Esophagus squamous epithelium (tissue), 5 donors: Measurements from ENCODE around the gene EBPL. TPM values are rescaled to one million over a fixed set of nuclear protein-coding genes. Genes with fewer than 3 reads are reported as not detected.

Experiments
- DNase-seq: peaks from one replicate; lab custom pipeline; 2025; lab: John Stamatoyannopoulos, UW
- H3K27ac ChIP-seq, 4 donors: fragments of 200-600 bp; sonication (generic); one replicate each; pipeline ENCODE4 v1.5.1; 2016 to 2019; ENCODE audit warnings: mild to moderate bottlenecking in 1 of 4
- H3K27me3 ChIP-seq, 4 donors: fragments of 200-600 bp; sonication (generic); 1 replicate in 3 of 4; 2 replicates in 1 of 4; pipeline versions ENCODE4 v1.5.1 to v1.6.0; 2017 to 2021; ENCODE audit warnings: antibody characterized with exemption in 1 of 4
- H3K36me3 ChIP-seq, 3 donors: fragments of 200-600 bp; sonication (generic); one replicate each; pipeline ENCODE4 v1.5.1; 2016 to 2019
- H3K4me1 ChIP-seq, 3 donors: fragments of 200-600 bp; sonication (generic); one replicate each; pipeline ENCODE4 v1.5.1; 2017 to 2019
- H3K4me3 ChIP-seq, 4 donors: fragments of 200-600 bp; sonication (generic); 1 replicate in 3 of 4; 2 replicates in 1 of 4; pipeline ENCODE4 v1.5.1; 2016 to 2019; ENCODE audit warnings: mild to moderate bottlenecking in 2 of 4, moderate library complexity in 1 of 4
- H3K9me3 ChIP-seq, 3 donors: fragments of 200-600 bp; sonication (generic); one replicate each; pipeline ENCODE4 v1.5.1; 2016 to 2019
- POLR2A ChIP-seq, 4 donors: fragments of 450-650 bp; IDR thresholded peaks; one replicate each; pipeline ENCODE4 v1.6.1; 2017; ENCODE audit warnings: antibody characterized with exemption in 4 of 4, mild to moderate bottlenecking in 4 of 4, moderate library complexity in 3 of 4
- WGBS, 2 donors: methylation state at CpG; one replicate each; pipeline ENCODE4 v1.1.5; 2018; 5-methylcytosine and 5-hydroxymethylcytosine counted together
- intact Hi-C: fragments of 100-400 bp; cut with DNase I; formaldehyde crosslinking; loops from one replicate; pipeline ENCODE4 v1.15.0; 2022
- total RNA-seq, 4 donors: library from RNA; depleted of rRNA; stranded (reverse); fragments of >200 nt; gene quantifications; one replicate each; pipeline ENCODE4 v1.1.0, GENCODE V29; 2016
- TF ChIP-seq, protein P1 (sequence below), 6 experiments: fragments of 450-650 bp in 4 of 6; fragments of 200-600 bp in 2 of 6; sonication (generic) in 2 of 6; IDR thresholded peaks; one replicate each; pipeline ENCODE4 v1.5.1; 2016 to 2019; ENCODE audit warnings: antibody characterized with exemption in 6 of 6, mild to moderate bottlenecking in 4 of 6, moderate library complexity in 4 of 6
- donor health status: DM: yes; HTN: yes; CAD: no.

The EBPL gene
- total RNA-seq, 4 donors from 2014 or later: 117 to 146 (median 127) TPM

DNA sequence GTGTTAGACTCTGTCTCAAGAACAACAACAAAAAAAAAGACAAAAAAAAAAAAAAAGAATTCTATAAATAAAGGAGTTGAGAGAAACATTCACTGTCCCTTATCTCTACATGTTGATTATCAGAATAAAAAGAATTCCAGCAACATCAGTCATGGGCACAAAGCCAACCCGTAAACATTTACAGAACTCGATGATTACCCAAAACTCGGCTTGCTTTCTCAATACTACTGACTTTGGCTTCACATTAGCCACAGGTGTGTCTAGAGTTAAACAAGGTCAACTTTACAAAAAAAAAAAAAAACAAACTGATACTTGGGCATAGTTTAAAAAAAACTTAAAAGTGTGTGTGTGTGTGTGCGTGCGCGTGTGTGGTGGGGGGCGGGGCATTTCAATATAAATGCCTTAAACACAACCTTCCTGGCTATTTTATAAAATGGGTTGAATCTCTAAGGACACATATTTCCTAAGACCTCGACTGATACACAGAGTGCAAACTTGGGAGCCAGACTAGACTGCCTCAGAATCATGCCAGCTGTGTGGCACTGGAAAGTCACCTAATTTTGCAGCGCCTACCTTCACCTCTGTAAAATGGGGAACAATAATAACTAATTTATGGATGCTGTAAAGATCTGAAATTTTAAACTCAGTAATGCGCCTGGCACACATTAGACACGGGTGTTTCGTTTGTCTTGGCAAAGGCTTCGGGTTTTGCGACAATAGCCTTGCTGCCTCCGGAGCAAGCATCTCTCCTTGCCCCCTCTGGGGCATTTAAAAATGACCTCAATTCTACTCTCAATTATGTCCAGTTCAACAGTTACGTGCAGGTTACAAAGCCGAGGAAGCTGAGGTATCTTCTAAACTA is 922 bp downstream of the EBPL start:
- DNase-seq: no peak
- Histone ChIP-seq H3K27me3 (no peaks in the 10 kb centered on the region), H3K9me3 (no peaks in the 10 kb centered on the region), H3K4me1 (peaks cover 3 to 44% (median 7%) of the 10 kb centered on the region in 3 donors), H3K4me3 (peak overlapping the region; percentile 75 to 89 (median 78)), H3K36me3 (peaks cover 0 to 28% (median 0%) of the 10 kb centered on the region in 3 donors), H3K27ac (peak overlapping the region; percentile 81 to 92 (median 88))
- intact Hi-C loops: no loop called here
- TF ChIP-seq POLR2A (IDR thresholded peaks at IDR 0.05): no peak
- TF ChIP-seq, protein P1, sequence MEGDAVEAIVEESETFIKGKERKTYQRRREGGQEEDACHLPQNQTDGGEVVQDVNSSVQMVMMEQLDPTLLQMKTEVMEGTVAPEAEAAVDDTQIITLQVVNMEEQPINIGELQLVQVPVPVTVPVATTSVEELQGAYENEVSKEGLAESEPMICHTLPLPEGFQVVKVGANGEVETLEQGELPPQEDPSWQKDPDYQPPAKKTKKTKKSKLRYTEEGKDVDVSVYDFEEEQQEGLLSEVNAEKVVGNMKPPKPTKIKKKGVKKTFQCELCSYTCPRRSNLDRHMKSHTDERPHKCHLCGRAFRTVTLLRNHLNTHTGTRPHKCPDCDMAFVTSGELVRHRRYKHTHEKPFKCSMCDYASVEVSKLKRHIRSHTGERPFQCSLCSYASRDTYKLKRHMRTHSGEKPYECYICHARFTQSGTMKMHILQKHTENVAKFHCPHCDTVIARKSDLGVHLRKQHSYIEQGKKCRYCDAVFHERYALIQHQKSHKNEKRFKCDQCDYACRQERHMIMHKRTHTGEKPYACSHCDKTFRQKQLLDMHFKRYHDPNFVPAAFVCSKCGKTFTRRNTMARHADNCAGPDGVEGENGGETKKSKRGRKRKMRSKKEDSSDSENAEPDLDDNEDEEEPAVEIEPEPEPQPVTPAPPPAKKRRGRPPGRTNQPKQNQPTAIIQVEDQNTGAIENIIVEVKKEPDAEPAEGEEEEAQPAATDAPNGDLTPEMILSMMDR (IDR thresholded peaks at IDR 0.05): no peak
- 6 to 8% methylated on average over 14 to 17 of the region's 17 CpGs for WGBS, 2 donors

DNA sequence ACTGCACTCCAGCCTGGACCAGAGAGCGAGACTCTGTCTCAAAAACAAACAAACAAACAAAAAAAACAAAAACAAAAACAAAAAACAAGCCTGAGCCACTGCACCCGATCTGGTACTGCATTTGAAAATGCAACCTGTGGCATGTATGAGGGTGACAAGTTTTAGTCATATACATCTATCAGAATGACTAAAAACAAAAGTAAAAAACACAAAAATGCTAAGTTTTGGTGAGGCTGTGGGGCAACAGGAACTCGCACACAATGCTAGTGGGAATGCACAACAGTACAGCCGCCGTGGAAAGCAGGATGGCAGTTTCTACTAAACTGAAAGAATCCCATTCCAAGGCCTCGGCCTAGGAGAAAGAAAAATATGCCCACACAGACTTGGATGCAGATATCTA is 7.8 kb downstream of the EBPL start:
- no peak for DNase-seq
- TF ChIP-seq, protein P1 (IDR thresholded peaks at IDR 0.05): no peak
- TF ChIP-seq POLR2A (IDR thresholded peaks at IDR 0.05): no peak
- intact Hi-C loops: loop anchor here (10.0 kb wide), 1 partner anchor 101 kb away; no protein-coding TSS in a partner anchor

DNA sequence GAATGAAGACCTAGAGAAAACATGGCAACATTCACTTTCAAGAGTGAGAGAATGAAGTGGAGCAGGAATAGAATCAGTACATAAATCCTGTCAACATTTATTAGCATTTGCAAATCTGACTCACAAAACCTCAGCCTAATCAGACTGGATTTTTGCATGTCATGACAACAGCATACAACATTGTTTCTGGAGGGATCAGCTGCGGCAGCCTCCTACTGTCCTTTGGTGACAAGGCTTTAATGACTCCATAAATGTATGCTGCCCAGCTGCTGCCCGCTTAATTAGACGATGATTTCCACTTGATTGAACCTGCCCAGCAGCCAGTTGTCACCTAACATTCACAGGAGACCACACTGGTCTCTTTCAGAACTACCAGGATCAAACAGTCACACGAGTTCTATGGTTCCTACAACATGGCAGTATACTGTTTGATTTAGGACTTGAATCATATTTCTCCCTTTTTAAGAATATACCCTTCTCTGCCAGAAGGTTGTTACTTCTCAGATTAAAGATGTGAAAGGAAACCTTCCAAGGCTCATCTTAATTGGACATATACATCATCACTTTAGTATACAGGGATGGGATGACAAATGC is 9.3 kb downstream of the EBPL start:
- H3K4me3 ChIP-seq: no peak overlapping the region
- H3K4me1 ChIP-seq: peaks cover 0 to 19% (median 0%) of the 10 kb centered on the region in 3 donors
- H3K9me3 ChIP-seq: no peaks in the 10 kb centered on the region
- peaks cover 0 to 46% (median 0%) of the 10 kb centered on the region in 3 donors for H3K36me3 ChIP-seq
- TF ChIP-seq POLR2A (IDR thresholded peaks at IDR 0.05): no peak
- TF ChIP-seq, protein P1 (IDR thresholded peaks at IDR 0.05): no peak
- H3K27me3 ChIP-seq: no peaks in the 10 kb centered on the region
- no peak for DNase-seq
- intact Hi-C loops: loop anchor here (10.0 kb wide), 1 partner anchor 103 kb away; no protein-coding TSS in a partner anchor
- peak overlapping the region in 2 of 4 donors; percentile 45 to 53 for H3K27ac ChIP-seq
- WGBS, 2 donors: 51 to 52% methylated on average over 4 of the region's 4 CpGs

More for the DNA sequence above, 7.8 kb downstream of the EBPL start:
- Histone ChIP-seq H3K4me3 (no peak overlapping the region), H3K27ac (no peak overlapping the region), H3K36me3 (peaks cover 0 to 53% (median 0%) of the 10 kb centered on the region in 3 donors), H3K9me3 (no peaks in the 10 kb centered on the region), H3K4me1 (peaks cover 0 to 27% (median 0%) of the 10 kb centered on the region in 3 donors), H3K27me3 (no peaks in the 10 kb centered on the region)
- WGBS, 2 donors: 67 to 90% methylated on average over 6 of the region's 6 CpGs

DNA sequence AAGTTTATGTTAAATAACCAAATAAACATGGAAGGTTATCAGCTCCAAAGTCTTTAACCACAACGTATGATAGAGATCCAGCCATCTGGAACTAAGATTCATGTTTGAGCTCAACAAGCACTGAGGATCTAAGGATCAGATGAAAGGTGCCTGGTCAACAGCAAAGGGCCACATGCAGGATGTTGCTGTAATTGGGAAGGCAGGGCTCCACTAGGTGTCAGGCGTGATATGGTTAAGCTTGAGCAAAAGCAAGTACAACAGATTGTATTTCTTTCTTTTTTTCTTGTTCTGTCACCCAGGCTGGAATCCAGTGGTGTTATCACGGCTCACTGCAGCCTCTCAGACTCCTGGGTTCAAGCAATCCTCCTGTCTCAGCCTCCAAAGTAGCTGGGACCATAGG is 12.0 kb downstream of the EBPL start:
- Histone ChIP-seq H3K36me3 (peaks cover 0 to 41% (median 0%) of the 10 kb centered on the region in 3 donors), H3K27ac (no peak overlapping the region), H3K9me3 (no peaks in the 10 kb centered on the region), H3K4me3 (no peak overlapping the region), H3K4me1 (peaks cover 0 to 19% (median 0%) of the 10 kb centered on the region in 3 donors), H3K27me3 (no peaks in the 10 kb centered on the region)
- intact Hi-C loops: no loop called here
- 52 to 78% methylated on average over 3 of the region's 3 CpGs for WGBS, 2 donors
- TF ChIP-seq, protein P1 (IDR thresholded peaks at IDR 0.05): peak in 2 of 6 experiments; percentile 7 to 8
- TF ChIP-seq POLR2A (IDR thresholded peaks at IDR 0.05): no peak
- DNase-seq: no peak
